Upper lobe of left lung (tissue), 4 donors: ENCODE measurements around the gene GPATCH2.

Source experiments
- CTCF ChIP-seq, 6 experiments: fragments of 450-650 bp in 4 of 6; fragments of 200-600 bp in 2 of 6; sonication (generic) in 2 of 6; IDR thresholded peaks; one replicate each; pipeline ENCODE4 v1.5.1; 2016 to 2019; ENCODE audit warnings: antibody characterized with exemption in 6 of 6
- EP300 ChIP-seq, 4 donors: sonication (generic); formaldehyde crosslinking; IDR thresholded peaks; one replicate each; pipeline ENCODE4 v1.5.1; 2017; ENCODE audit warnings: antibody characterized with exemption in 4 of 4, control low read depth in 2 of 4
- POLR2A ChIP-seq, 4 donors: fragments of 450-650 bp; IDR thresholded peaks; one replicate each; pipeline ENCODE4 v1.5.1; 2016 to 2017; ENCODE audit warnings: antibody characterized with exemption in 4 of 4, mild to moderate bottlenecking in 2 of 4

GRCh38 chr1:217605390-217605789, 25.5 kb downstream of the GPATCH2 start:
- TF ChIP-seq CTCF (IDR thresholded peaks at IDR 0.05) (no peak), POLR2A (IDR thresholded peaks at IDR 0.05) (no peak), EP300 (IDR thresholded peaks at IDR 0.05) (no peak)
